Nephron (organoid): ENCODE results near the gene MLST8.

Source experiments
- H3K27ac Mint-ChIP-seq, 3 experiments: 2 replicates each; pipeline ENCODE4 v1.8.0; 2020; ENCODE audit warnings: mixed read lengths in 3 of 3, mild to moderate bottlenecking in 2 of 3, moderate library complexity in 1 of 3
- H3K27me3 Mint-ChIP-seq: 2 replicates; pipeline ENCODE4 v1.8.0; 2021; ENCODE audit warnings: low read depth, mild to moderate bottlenecking, moderate library complexity, mixed read lengths
- H3K36me3 Mint-ChIP-seq: 2 replicates; pipeline ENCODE4 v1.8.0; 2020; ENCODE audit warnings: low read depth, mixed read lengths
- H3K4me1 Mint-ChIP-seq: 2 replicates; pipeline ENCODE4 v1.8.0; 2020; ENCODE audit warnings: mixed read lengths
- H3K4me3 Mint-ChIP-seq, 3 experiments: 2 replicates each; pipeline ENCODE4 v1.8.0; 2020; ENCODE audit warnings: mild to moderate bottlenecking in 3 of 3, mixed read lengths in 3 of 3, moderate library complexity in 2 of 3
- H3K9me3 Mint-ChIP-seq: 2 replicates; pipeline ENCODE4 v1.8.0; 2020; ENCODE audit warnings: mixed read lengths
- CTCF ChIP-seq, 3 experiments: fragments of 200-600 bp; sonication (generic); IDR thresholded peaks; one replicate each; pipeline ENCODE4 v1.5.0; 2021; ENCODE audit warnings: antibody characterized with exemption in 3 of 3; ENCODE audit not compliant: unreplicated experiment in 3 of 3

The MLST8 gene

GRCh38 chr16:2184962-2185361, 20.3 kb upstream of the MLST8 start:
- no peak for TF ChIP-seq CTCF (IDR thresholded peaks at IDR 0.05; ENCODE audit: unreplicated experiment in 3 of 3)
- Mint-ChIP-seq H3K4me3 (no peak overlapping the region), H3K9me3 (no peaks in the 10 kb centered on the region), H3K27ac (no peak overlapping the region), H3K27me3 (no peaks in the 10 kb centered on the region), H3K36me3 (no peaks in the 10 kb centered on the region), H3K4me1 (no peaks in the 10 kb centered on the region)

- Mint-ChIP-seq H3K36me3 (no peaks in the 10 kb centered on the region), H3K27ac (no peak overlapping the region), H3K4me3 (no peak overlapping the region), H3K4me1 (no peaks in the 10 kb centered on the region), H3K9me3 (no peaks in the 10 kb centered on the region), H3K27me3 (no peaks in the 10 kb centered on the region)
- TF ChIP-seq CTCF (IDR thresholded peaks at IDR 0.05; ENCODE audit: unreplicated experiment in 3 of 3): no peak
These were observed 19.2 kb upstream of the MLST8 start for GRCh38 chr16:2186064-2186463.

GRCh38 chr16:2186505-2186904, 18.7 kb upstream of the MLST8 start:
- Mint-ChIP-seq H3K27me3 (no peaks in the 10 kb centered on the region), H3K4me1 (no peaks in the 10 kb centered on the region), H3K4me3 (no peak overlapping the region), H3K36me3 (no peaks in the 10 kb centered on the region), H3K27ac (no peak overlapping the region), H3K9me3 (no peaks in the 10 kb centered on the region)
- no peak for TF ChIP-seq CTCF (IDR thresholded peaks at IDR 0.05; ENCODE audit: unreplicated experiment in 3 of 3)

GRCh38 chr16:2187212-2187611, 18.0 kb upstream of the MLST8 start:
- H3K36me3 Mint-ChIP-seq: no peaks in the 10 kb centered on the region
- no peaks in the 10 kb centered on the region for H3K9me3 Mint-ChIP-seq
- no peak for TF ChIP-seq CTCF (IDR thresholded peaks at IDR 0.05; ENCODE audit: unreplicated experiment in 3 of 3)
- no peak overlapping the region for H3K27ac Mint-ChIP-seq
- no peak overlapping the region for H3K4me3 Mint-ChIP-seq
- H3K27me3 Mint-ChIP-seq: no peaks in the 10 kb centered on the region
- no peaks in the 10 kb centered on the region for H3K4me1 Mint-ChIP-seq

- no peaks in the 10 kb centered on the region for H3K27me3 Mint-ChIP-seq
- no peaks in the 10 kb centered on the region for H3K4me1 Mint-ChIP-seq
- H3K36me3 Mint-ChIP-seq: no peaks in the 10 kb centered on the region
- TF ChIP-seq CTCF (IDR thresholded peaks at IDR 0.05; ENCODE audit: unreplicated experiment in 3 of 3): no peak
- H3K27ac Mint-ChIP-seq: no peak overlapping the region
- no peak overlapping the region for H3K4me3 Mint-ChIP-seq
- H3K9me3 Mint-ChIP-seq: no peaks in the 10 kb centered on the region
These were observed 16.9 kb upstream of the MLST8 start for GRCh38 chr16:2188395-2188794.

- H3K36me3 Mint-ChIP-seq: no peaks in the 10 kb centered on the region
- H3K9me3 Mint-ChIP-seq: no peaks in the 10 kb centered on the region
- no peak overlapping the region for H3K27ac Mint-ChIP-seq
- no peaks in the 10 kb centered on the region for H3K4me1 Mint-ChIP-seq
- H3K4me3 Mint-ChIP-seq: no peak overlapping the region
- TF ChIP-seq CTCF (IDR thresholded peaks at IDR 0.05; ENCODE audit: unreplicated experiment in 3 of 3): no peak
- no peaks in the 10 kb centered on the region for H3K27me3 Mint-ChIP-seq
These were observed 15.9 kb upstream of the MLST8 start for GRCh38 chr16:2189252-2189893.
